ENCODE data around the gene FBXL14. TPM values are rescaled to one million over a fixed set of nuclear protein-coding genes. Genes with fewer than 3 reads are reported as not detected.
"Not testable (repeated sequence)": the region's sequence is repeated elsewhere in the genome, so short reads cannot be mapped to it uniquely, and the experiment has no call there.

Gene FBXL14
- total RNA-seq, 1 experiment from 2014 or later = 15.0 TPM

DNA sequence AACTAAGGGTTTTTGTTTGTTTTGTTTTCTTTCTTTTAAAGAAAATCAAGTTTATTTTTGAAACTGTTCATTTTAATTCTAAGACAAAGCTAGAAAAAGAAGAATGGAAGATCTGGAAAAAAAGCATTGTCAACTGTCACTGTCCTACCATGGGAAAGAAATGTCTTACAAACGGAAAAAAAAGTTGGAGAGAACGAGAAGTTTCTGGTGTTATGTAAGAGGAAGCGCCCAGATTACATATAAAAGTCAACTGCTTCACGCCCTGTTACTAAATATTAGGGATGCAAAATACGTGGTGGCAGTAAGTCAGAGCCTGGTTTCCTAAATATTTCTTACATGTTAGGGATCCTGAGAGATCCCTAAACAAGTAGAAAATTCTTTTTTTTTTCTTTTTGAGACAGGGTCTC is 14.3 kb upstream of the FBXL14 start:
- Histone ChIP-seq H3K27me3 (no peaks in the 10 kb centered on the region), H3K27ac (peak overlapping the region; percentile 96), H3K36me3 (no peaks in the 10 kb centered on the region), H3K4me3 (peak overlapping the region; percentile 8; the same call in 1 of the 2 replicates), H3K4me1 (peaks cover 64% of the 10 kb centered on the region), H3K9me3 (replicated peaks) (no peaks in the 10 kb centered on the region)
- peak; percentile 36 to 82 for DNase-seq

DNA sequence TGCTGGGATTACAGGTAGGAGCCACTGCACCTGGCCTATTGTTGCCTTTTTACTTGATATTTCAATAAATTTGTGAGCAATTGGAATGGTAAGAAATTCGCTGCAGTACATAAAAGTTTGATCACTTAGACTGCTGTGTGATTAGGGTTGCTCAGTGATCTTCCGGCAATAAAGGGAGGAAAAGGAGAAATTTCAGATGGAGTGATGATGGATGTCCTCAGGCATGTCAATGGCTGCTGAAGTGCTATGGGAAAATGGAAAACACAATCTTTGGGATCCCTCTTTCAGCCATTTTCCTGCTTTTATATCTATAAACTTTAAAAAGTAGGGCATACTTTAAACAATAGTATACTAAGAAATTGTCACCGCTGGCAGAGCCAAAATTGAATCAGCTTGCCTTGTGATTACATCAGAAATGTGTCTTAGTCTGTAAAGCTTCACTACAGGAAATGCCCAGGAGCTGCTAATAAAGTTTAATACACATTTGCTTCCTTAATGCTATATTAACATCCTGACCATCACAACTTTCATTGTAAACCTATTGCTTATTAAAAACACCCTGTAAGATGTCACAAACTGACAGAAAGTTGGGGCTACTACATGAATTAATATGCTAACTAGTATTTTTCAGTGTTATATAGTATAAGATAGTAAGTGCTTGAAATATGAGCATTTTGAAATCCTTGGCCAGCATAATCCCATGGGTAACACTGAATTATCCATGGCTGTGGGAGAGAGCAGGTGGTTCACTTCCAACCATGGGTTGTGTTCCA is 13.7 kb upstream of the FBXL14 start:
- Histone ChIP-seq H3K36me3 (no peaks in the 10 kb centered on the region), H3K9me3 (replicated peaks) (no peaks in the 10 kb centered on the region), H3K27ac (peak overlapping the region; percentile 96), H3K27me3 (no peaks in the 10 kb centered on the region), H3K4me1 (peaks cover 58% of the 10 kb centered on the region), H3K4me3 (peak overlapping the region; percentile 8; the same call in 1 of the 2 replicates)
- peak; percentile 63 to 88 for DNase-seq

DNA sequence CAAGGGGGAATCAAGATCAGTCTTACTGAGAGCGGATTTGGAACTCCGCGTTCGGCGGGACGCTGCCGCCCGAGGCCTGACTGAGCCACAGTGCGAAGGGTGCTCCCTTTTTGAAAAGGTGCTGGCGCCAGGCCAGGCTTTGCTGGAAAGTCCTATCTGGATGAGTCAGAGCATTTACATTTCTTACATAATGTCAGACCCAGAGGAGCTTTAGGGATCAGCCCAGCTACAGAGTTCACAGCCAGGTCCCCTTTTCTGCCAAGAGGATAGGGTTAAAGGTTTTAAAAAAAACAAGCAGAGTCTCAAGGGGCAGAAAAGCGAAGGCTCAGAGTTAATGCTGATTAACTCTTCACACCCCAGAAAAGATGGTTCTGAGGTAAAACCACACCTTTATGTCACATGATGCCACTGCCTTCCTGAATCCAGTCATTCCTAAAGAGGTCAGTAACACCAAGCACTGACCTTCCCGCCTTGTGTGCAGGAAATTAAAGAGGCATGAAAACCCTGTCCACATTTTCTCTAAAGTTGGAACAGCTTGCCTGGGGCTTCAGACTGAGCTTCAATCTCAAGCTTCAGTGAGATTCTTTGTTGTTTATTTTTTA is 11.7 kb upstream of the FBXL14 start:
- DNase-seq = peak; percentile 96 to 98
- no peaks in the 10 kb centered on the region for H3K36me3 ChIP-seq

DNA sequence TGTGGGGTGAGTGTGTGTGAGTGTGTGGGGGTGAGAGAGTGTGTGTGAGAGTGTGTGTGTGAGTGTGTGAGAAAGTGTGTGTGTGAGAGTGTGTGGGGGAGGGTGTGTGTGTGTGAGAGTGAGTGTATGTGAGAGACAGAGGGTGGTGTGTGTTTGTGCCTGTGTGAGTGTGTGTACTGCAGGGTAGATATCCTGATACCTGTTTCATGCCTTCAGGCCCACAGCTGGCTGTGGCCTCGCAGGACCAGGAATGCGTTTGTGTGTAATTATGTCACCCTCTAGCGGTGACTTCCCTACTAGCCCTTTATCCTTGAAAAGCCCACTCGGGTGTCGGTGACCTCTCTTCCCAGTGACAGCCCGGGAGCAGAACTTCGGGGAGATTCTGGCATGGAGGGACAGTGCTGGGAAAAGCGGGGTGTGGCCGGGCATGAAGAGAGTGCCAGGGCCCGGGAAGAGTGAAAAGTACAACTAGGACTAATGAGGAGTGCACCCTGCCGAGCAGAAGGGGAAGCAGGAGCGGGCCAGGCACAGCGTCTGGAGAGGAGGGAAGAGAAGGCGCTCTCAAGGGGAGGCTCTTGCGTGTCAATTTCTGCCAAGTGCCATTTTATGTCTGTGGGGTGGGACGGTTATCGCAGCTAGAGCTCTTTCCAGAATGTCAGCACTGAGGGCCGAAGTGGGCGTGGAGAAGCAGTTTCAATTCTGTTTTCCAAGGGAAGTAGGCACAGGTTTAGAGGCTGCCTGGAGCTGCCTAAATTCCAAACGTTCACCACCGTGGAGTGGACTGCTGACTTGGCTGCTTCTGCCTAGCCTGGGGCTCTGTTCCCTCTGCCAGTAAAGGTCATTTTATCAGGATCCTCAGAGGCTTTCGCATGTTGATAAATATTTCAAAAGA is 11.0 kb upstream of the FBXL14 start:
- DNase-seq = peak; percentile 84 to 95
- H3K27ac ChIP-seq = peak overlapping the region; percentile 76
- peaks cover 38% of the 10 kb centered on the region for H3K4me1 ChIP-seq
- H3K4me3 ChIP-seq = peak overlapping the region; percentile 57
- H3K27me3 ChIP-seq = no peaks in the 10 kb centered on the region
- H3K9me3 ChIP-seq (replicated peaks) = no peaks in the 10 kb centered on the region
- H3K36me3 ChIP-seq = no peaks in the 10 kb centered on the region

More for the DNA sequence above, 11.7 kb upstream of the FBXL14 start:
- H3K9me3 ChIP-seq (replicated peaks) = no peaks in the 10 kb centered on the region
- peak overlapping the region; percentile 57 for H3K4me3 ChIP-seq
- peak overlapping the region; percentile 76 for H3K27ac ChIP-seq
- H3K27me3 ChIP-seq = no peaks in the 10 kb centered on the region
- peaks cover 41% of the 10 kb centered on the region for H3K4me1 ChIP-seq

DNA sequence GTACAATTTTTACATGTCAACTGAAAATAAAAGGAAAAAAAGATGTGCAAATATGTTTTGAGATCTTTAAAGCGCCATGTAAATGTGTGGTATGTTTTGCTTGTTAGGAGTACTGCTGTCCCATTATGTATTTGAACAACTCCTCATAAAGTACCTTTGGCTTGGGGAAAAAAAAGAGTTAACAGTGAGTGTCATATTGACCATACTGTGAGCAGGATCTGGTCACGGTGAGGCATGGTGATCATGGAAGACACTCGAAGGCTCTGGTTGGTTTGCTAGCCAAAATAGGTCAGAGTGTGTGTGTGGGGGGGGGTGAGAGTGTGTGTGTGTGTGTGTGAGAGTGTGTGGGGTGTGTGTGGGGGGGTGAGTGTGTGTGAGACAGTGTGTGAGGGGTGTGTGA is 10.1 kb upstream of the FBXL14 start:
- no peak for DNase-seq
- Histone ChIP-seq H3K4me1 (peaks cover 33% of the 10 kb centered on the region), H3K4me3 (no peak overlapping the region), H3K36me3 (no peaks in the 10 kb centered on the region), H3K27ac (no peak overlapping the region), H3K9me3 (replicated peaks) (no peaks in the 10 kb centered on the region), H3K27me3 (no peaks in the 10 kb centered on the region)

DNA sequence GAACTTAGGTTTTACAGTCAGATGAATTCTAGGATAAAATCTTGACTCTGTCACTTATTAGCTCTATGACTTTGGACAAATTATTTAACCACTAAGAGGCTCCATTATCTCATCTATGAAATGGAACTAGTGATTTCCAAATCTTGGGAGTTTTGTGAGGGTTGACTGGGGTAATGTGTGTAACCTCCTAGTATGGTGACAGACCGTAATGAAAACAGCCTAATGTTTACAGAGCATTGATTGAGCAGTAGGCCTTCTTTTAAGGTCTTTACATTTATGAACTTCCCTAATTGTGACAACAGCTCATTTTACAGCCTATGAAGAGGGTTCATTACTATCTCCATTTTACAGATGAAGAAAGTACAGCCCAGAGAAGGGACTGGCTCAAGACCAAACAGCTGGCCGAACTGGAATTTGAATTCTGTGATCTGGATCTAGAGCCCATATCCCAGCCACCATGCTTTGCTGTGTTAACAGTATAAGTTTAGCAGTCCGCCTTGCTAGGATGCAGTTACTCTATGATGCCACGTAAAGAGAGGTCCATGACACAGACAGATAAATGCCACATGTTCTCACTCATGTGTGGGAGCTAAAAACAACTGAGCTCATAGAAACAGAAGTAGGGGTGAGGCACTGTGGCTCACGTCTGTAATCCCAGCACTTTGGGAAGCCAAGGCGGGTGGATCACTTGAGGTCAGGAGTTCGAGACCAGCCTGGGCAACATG is 9.1 kb upstream of the FBXL14 start:
- H3K27ac ChIP-seq = no peak overlapping the region
- no peak for DNase-seq
- H3K27me3 ChIP-seq = no peaks in the 10 kb centered on the region
- H3K36me3 ChIP-seq = no peaks in the 10 kb centered on the region
- no peak overlapping the region for H3K4me3 ChIP-seq
- H3K4me1 ChIP-seq = peaks cover 23% of the 10 kb centered on the region
- no peaks in the 10 kb centered on the region for H3K9me3 ChIP-seq (replicated peaks)

DNA sequence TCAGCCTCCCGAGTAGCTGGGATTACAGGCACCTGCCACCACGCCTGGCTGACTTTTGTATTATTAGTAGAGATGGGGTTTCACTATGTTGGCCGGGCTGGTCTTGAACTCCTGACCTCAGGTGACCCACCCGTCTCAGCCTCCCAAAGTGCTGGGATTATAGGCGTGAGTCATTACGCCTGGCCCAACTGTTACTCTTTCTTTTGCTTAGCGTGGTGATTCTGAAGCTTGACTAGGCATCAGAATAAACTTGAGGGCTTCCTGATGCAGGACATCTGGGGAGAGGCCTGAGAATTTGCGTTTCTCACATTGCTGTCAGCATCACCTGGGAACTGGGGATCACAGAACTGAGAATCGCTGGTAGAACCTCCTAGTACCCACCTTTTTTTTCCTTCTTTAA is 8.3 kb upstream of the FBXL14 start:
- H3K4me1 ChIP-seq = peaks cover 16% of the 10 kb centered on the region
- not testable (repeated sequence) for H3K9me3 ChIP-seq (replicated peaks); DNase-seq; H3K4me3 ChIP-seq; H3K27me3 ChIP-seq; H3K27ac ChIP-seq; H3K36me3 ChIP-seq

DNA sequence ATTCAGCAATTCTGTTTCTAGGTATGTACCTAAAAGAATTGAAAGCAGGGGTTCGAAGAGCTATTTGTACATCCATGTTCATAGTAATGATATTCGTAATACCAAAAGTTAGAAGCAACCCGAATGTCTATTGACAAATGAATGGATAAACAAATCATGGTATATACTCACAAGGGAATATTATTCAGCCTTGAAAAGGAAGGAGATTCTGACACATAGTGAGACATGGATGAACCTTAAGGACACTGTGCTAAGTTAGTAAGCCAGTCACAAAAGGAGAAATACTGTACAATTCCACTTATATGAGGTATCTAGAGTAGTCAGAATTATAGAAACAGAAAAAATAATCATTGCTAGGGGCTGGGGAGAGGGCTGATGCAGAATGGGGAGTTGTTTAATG is 4.4 kb upstream of the FBXL14 start:
- no peaks in the 10 kb centered on the region for H3K36me3 ChIP-seq
- no peaks in the 10 kb centered on the region for H3K27me3 ChIP-seq
- no peak overlapping the region for H3K27ac ChIP-seq
- DNase-seq = no peak
- no peaks in the 10 kb centered on the region for H3K4me1 ChIP-seq
- no peaks in the 10 kb centered on the region for H3K9me3 ChIP-seq (replicated peaks)
- no peak overlapping the region for H3K4me3 ChIP-seq

DNA sequence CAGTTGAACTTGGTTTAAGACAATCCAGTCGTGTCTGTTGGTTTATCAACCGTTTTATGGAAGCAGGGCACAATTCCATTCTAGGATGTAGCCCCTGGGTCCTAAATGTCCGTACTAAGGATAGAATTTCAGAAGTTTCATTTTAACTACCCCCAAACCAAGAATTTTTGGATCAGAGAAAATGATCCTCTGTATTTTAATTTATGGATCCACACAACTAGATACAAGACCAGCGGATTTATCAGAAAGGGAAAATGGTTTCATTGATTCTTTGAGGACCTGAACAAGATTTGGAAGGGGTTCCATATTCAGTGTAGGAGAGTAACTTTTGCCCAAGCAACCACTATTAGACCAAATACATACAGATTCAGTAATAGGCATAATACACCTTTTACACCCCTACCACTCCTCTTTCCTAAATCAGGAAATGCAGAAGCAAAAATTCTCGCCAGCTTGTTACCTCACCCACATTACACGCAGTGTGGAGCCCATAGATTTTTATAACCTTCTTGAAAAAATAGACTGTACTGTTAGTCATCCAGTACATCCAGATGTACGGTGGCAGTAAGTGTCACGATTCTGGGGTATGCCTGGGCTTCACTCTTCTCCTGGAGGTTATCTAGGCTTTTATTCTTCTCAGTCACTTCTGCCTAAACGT is 1.4 kb upstream of the FBXL14 start:
- H3K4me3 ChIP-seq = peak overlapping the region; percentile 78
- no peaks in the 10 kb centered on the region for H3K9me3 ChIP-seq (replicated peaks)
- H3K27me3 ChIP-seq = no peaks in the 10 kb centered on the region
- H3K4me1 ChIP-seq = peaks cover 20% of the 10 kb centered on the region
- H3K27ac ChIP-seq = no peak overlapping the region
- DNase-seq = no peak
- no peaks in the 10 kb centered on the region for H3K36me3 ChIP-seq

DNA sequence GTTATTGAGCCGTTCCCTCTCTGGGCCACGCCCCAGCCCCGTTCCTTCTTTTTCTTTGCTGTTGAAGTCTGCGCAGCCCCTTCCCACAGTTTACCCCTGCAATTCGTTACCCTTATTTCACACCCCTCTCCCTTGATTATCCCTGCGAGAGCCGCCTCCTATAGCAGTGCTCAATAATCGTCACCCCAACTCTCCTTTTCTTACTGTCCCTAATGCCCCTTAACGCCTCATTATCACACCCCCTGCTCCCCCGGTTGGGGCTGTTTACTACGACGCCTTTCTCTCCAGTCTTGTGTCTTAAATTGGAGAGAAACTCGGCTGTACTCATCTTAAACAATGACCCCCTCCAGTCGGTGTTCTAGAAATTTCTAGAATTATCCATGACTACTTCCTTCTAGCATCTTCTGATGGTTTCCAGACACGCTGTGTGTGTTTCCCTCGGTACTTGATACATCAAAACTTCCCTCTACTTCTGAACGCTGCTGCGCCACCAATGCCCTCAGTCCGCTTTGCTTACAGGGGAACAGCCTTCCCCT is 713 bp upstream of the FBXL14 start:
- H3K36me3 ChIP-seq = no peaks in the 10 kb centered on the region
- no peak for DNase-seq

DNA sequence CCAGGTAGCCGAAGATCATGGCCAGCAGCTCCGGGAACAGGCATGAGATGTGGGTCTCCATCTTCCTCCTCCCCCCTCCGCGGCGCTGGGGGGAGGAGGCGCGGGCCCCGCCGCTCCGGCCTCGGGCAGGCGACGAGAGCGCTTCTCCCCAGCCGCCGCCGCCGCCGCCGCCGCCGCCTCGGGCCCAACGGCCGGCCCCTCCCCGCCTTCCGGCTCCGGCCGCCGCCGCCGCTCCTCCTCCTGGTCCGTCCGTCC is 448 bp downstream of the FBXL14 start:
- peak; percentile 67 to 68 for DNase-seq
- no peaks in the 10 kb centered on the region for H3K36me3 ChIP-seq
- H3K4me3 ChIP-seq = peak overlapping the region; percentile 78
- peaks cover 34% of the 10 kb centered on the region for H3K4me1 ChIP-seq
- no peak overlapping the region for H3K27ac ChIP-seq
- no peaks in the 10 kb centered on the region for H3K9me3 ChIP-seq (replicated peaks)
- no peaks in the 10 kb centered on the region for H3K27me3 ChIP-seq

More for the DNA sequence above, 713 bp upstream of the FBXL14 start:
- Histone ChIP-seq H3K9me3 (replicated peaks) (no peaks in the 10 kb centered on the region), H3K27ac (peak overlapping the region; percentile 37), H3K27me3 (no peaks in the 10 kb centered on the region), H3K4me1 (peaks cover 28% of the 10 kb centered on the region), H3K4me3 (peak overlapping the region; percentile 78)

DNA sequence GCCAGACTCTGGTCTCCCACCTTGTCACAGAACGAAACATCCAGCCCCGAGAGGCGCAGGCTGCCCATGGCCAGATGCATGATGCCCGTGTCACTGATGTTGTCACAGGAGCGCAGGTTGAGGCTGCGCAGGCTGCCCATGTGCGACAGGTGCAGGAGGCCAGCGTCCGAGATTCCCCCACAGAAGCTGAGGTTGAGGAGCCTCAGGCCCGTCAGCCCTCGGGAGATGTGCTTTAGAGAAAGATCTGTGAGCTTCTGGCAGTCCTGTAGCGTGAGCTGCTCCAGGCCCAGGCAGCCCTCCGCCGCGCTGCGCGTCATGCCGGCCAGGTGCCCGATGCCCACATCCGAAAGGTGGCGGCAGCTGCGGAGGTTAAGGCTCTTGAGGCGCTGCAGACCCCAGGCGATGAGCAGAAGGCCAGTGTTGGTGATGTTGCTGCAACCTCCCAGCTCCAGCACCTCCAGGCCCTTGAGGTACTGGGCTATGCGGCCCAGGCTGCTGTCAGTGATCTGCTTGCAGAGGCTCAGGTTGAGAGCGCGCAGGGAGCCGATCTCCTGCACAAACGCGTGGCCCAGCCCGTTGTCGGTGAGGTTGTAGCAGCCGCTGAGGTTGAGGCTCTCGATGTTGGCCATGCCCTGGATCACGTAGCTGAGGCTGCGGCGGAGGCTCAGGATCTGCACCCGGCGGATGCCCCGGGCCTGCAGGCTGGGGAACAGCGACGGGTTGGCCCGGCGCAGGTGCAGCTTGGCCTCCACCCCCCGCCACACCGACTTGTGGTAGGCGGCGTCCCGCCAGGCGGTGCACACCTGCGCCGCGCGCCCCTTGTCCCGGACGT is 991 bp downstream of the FBXL14 start:
- Histone ChIP-seq H3K9me3 (replicated peaks) (no peaks in the 10 kb centered on the region), H3K4me3 (peak overlapping the region; percentile 78), H3K4me1 (peaks cover 34% of the 10 kb centered on the region), H3K27ac (no peak overlapping the region), H3K27me3 (no peaks in the 10 kb centered on the region), H3K36me3 (no peaks in the 10 kb centered on the region)
- DNase-seq = peak; percentile 48 to 53

DNA sequence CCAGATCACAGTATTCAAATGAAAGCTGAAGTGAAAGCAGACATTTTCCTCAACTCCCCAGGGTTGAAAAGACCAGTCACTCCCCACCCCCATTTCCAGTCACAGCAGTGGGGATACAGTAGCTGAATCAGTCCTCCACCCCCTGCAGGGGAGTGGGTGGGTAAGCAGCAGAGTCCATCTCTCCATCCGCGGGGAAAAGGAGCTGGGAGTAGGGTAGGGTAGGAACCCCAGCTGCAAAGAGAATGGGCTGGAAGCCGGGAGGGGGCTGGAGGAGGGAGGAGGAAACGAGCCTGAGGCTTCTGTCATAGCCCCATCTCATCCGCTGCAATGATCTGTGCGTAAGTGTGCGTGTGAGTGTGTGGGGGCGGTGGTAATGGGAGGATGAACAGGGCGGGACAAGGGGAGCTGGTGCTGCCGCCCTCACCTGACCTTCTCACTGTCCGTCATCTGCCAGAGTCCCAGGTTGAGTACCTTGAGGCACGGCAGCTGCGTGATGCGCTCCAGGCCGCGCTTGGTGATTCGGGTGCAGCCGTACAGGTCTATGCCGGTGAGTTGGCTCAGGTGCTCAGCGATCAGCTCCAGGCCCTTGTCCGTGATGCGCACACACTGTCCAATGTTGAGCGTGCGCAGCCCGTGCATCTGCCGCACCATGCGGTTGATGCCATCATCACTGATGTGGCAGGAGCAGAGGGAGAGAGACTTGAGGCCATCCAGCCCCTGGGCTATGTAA is 1.8 kb downstream of the FBXL14 start:
- H3K27ac ChIP-seq = no peak overlapping the region
- no peaks in the 10 kb centered on the region for H3K9me3 ChIP-seq (replicated peaks)
- H3K4me3 ChIP-seq = peak overlapping the region; percentile 78
- no peaks in the 10 kb centered on the region for H3K36me3 ChIP-seq
- DNase-seq = peak; percentile 31 to 54
- no peaks in the 10 kb centered on the region for H3K27me3 ChIP-seq
- peaks cover 34% of the 10 kb centered on the region for H3K4me1 ChIP-seq

Measured in SJCRH30 (cell line).